MM.1S (cell line): ENCODE measurements around the gene BTBD9.

ENCODE experiments used
- DNase-seq: peaks from one replicate; pipeline ENCODE4 v3.0.0-alpha.2; 2015
- H2AFZ ChIP-seq: fragments of 300-600 bp; sonication (generic); 2 replicates; pipeline ENCODE4 v1.6.0; 2016; ENCODE audit warnings: antibody characterized with exemption, low read length
- H3F3A ChIP-seq: fragments of 300-600 bp; sonication (generic); 2 replicates; pipeline ENCODE4 v1.6.1; 2016; ENCODE audit warnings: mild to moderate bottlenecking, antibody characterized with exemption, low read length, moderate library complexity, mixed read lengths; ENCODE audit not compliant: insufficient read depth
- H3K27ac ChIP-seq: fragments of 300-600 bp; sonication (generic); 2 replicates; pipeline ENCODE4 v1.5.1; 2016; ENCODE audit warnings: mild to moderate bottlenecking, low read length
- H3K27me3 ChIP-seq: fragments of 300-600 bp; sonication (generic); replicated peaks from 2 replicates; pipeline ENCODE4 v1.6.0; 2016; ENCODE audit warnings: low read length; ENCODE audit not compliant: insufficient read depth
- H3K36me3 ChIP-seq: fragments of 300-600 bp; sonication (generic); replicated peaks from 2 replicates; pipeline ENCODE4 v1.6.1; 2016; ENCODE audit warnings: mild to moderate bottlenecking, low read length, mixed read lengths; ENCODE audit not compliant: insufficient read depth
- H3K4me1 ChIP-seq: fragments of 300-600 bp; sonication (generic); 2 replicates; pipeline ENCODE4 v1.6.1; 2016; ENCODE audit warnings: low read length, mixed read lengths
- H3K4me2 ChIP-seq: fragments of 300-600 bp; sonication (generic); 2 replicates; pipeline ENCODE4 v1.6.0; 2016; ENCODE audit warnings: low read depth, low read length
- H3K4me3 ChIP-seq: fragments of 300-600 bp; sonication (generic); 2 replicates; pipeline ENCODE4 v1.5.1; 2016; ENCODE audit warnings: low read length, mixed read lengths
- H3K79me2 ChIP-seq: fragments of 300-600 bp; sonication (generic); 2 replicates; pipeline ENCODE4 v1.6.1; 2016; ENCODE audit warnings: mixed run types, low read length, mixed read lengths
- H3K9ac ChIP-seq: fragments of 300-600 bp; sonication (generic); 2 replicates; pipeline ENCODE4 v1.6.1; 2016; ENCODE audit warnings: low read length, mixed read lengths
- H3K9me2 ChIP-seq: fragments of 300-600 bp; sonication (generic); replicated peaks from 2 replicates; pipeline ENCODE4 v1.6.1; 2016; ENCODE audit warnings: mild to moderate bottlenecking, low read length, mixed read lengths; ENCODE audit not compliant: insufficient read depth
- H3K9me3 ChIP-seq: fragments of 300-600 bp; sonication (generic); replicated peaks from 2 replicates; pipeline ENCODE4 v1.6.1; 2016; ENCODE audit warnings: mild to moderate bottlenecking, low read length, mixed read lengths; ENCODE audit not compliant: insufficient read depth
- H4K20me1 ChIP-seq: fragments of 300-600 bp; sonication (generic); 2 replicates; pipeline ENCODE4 v1.6.1; 2016; ENCODE audit warnings: mild to moderate bottlenecking, low read length, moderate library complexity, mixed read lengths; ENCODE audit not compliant: insufficient read depth
- EZH2 ChIP-seq: fragments of 300-600 bp; sonication (generic); optimal IDR thresholded peaks from 2 replicates; pipeline ENCODE3; 2017; ENCODE audit warnings: low read depth, mild to moderate bottlenecking, antibody characterized with exemption, low read length, mixed read lengths
- EZH2phosphoT487 ChIP-seq: fragments of 300-600 bp; sonication (generic); IDR thresholded peaks from 2 replicates; pipeline ENCODE4 v1.6.1; 2018; ENCODE audit warnings: antibody characterized with exemption, low read length
- TF ChIP-seq, protein P1 (sequence below): fragments of 300-600 bp; sonication (generic); IDR thresholded peaks from 2 replicates; pipeline ENCODE4 v1.5.1; 2016; ENCODE audit warnings: antibody characterized with exemption, low read length, mixed read lengths

Gene BTBD9

DNA sequence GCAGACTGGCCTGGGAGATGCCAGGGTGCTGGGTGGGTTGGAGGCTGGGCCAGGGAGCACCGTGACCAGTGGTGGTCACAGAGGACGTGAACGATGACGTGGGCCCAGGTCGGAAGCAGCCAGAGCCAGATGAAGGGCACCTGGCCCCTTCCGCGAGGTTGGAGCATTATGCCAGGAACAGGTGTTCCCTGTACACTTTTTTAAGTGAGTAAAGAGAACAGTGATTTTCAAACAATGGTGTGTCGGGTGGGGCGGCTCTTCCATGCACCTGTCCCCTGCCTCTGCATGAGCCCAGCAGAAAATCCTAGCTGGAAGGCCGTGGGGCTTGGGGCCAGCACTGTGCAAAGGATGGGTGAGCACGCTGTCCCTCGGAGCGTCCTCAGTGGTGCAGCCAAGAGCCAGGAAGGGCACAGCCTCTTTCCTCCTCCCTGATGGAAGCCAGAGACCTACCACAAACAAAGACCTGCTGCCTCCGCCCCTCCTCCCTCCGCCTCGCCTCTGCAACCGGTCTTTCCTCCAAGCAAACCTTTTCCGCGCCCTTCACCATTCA is 469.7 kb downstream of the BTBD9 start:
- Histone ChIP-seq H3K4me1 (no peaks in the 10 kb centered on the region), H2AFZ (no peak overlapping the region), H3K27me3 (no peaks in the 10 kb centered on the region), H3K9ac (no peak overlapping the region), H3K9me3 (no peaks in the 10 kb centered on the region), H3K36me3 (no peaks in the 10 kb centered on the region), H3F3A (no peaks in the 10 kb centered on the region), H3K79me2 (no peaks in the 10 kb centered on the region), H4K20me1 (no peaks in the 10 kb centered on the region), H3K9me2 (no peaks in the 10 kb centered on the region), H3K4me3 (no peak overlapping the region), H3K27ac (no peak overlapping the region), H3K4me2 (no peak overlapping the region)
- TF ChIP-seq EZH2 (no peak), EZH2phosphoT487 (no peak)
- TF ChIP-seq, protein P1, sequence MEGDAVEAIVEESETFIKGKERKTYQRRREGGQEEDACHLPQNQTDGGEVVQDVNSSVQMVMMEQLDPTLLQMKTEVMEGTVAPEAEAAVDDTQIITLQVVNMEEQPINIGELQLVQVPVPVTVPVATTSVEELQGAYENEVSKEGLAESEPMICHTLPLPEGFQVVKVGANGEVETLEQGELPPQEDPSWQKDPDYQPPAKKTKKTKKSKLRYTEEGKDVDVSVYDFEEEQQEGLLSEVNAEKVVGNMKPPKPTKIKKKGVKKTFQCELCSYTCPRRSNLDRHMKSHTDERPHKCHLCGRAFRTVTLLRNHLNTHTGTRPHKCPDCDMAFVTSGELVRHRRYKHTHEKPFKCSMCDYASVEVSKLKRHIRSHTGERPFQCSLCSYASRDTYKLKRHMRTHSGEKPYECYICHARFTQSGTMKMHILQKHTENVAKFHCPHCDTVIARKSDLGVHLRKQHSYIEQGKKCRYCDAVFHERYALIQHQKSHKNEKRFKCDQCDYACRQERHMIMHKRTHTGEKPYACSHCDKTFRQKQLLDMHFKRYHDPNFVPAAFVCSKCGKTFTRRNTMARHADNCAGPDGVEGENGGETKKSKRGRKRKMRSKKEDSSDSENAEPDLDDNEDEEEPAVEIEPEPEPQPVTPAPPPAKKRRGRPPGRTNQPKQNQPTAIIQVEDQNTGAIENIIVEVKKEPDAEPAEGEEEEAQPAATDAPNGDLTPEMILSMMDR: no peak
- no peak for DNase-seq

DNA sequence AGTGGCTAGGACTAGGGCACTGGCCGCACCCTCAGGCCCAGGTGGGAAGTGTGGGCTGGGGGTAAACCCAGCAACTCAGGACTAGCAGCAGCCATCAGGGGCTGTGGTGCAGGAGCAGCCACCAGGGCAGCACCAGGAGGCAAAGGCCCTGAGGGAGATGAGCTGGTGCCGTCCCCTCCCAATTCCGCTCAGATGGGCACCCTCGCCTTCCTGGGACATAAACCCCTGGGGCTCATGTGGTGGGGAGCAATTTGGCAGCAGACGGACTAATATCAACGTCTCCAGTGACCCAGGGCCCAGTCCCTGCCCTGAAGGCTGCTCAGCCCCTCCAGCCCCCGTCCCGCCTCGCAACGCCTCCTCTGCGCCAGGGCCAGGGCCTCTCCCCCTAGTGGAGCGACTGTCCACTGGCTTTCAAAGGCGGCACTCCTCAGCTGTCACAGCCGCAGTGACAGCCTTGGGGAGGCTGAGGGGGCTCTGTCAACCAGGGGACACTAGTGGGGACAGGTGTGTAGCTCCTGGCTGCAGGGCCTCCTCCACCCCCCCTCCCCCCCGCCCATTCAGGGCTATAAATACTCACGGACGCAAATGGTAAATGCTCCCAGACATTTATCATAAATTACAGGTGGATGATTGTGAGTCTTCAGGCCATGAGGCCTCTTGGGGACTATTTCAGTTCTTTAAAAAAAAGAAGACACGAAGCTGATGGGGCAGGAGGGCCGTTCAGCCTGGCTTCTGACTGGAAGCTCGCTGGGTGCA is 470.3 kb downstream of the BTBD9 start:
- Histone ChIP-seq H3F3A (no peaks in the 10 kb centered on the region), H3K9ac (no peak overlapping the region), H3K36me3 (no peaks in the 10 kb centered on the region), H4K20me1 (no peaks in the 10 kb centered on the region), H3K4me2 (no peak overlapping the region), H3K27ac (no peak overlapping the region), H3K9me3 (no peaks in the 10 kb centered on the region), H3K79me2 (no peaks in the 10 kb centered on the region), H3K4me1 (no peaks in the 10 kb centered on the region), H3K9me2 (no peaks in the 10 kb centered on the region), H3K4me3 (no peak overlapping the region), H3K27me3 (no peaks in the 10 kb centered on the region), H2AFZ (no peak overlapping the region)
- DNase-seq: no peak
- TF ChIP-seq EZH2phosphoT487 (no peak), EZH2 (no peak)
- TF ChIP-seq, protein P1: no peak

GRCh38 chr6:38168699-38169098 is 471.0 kb downstream of the BTBD9 start:
- Histone ChIP-seq H3K4me2 (no peak overlapping the region), H3K36me3 (no peaks in the 10 kb centered on the region), H4K20me1 (no peaks in the 10 kb centered on the region), H3F3A (no peaks in the 10 kb centered on the region), H3K27ac (no peak overlapping the region), H2AFZ (no peak overlapping the region), H3K79me2 (no peaks in the 10 kb centered on the region), H3K9me3 (no peaks in the 10 kb centered on the region), H3K4me3 (no peak overlapping the region), H3K27me3 (no peaks in the 10 kb centered on the region), H3K9me2 (no peaks in the 10 kb centered on the region), H3K9ac (no peak overlapping the region), H3K4me1 (no peaks in the 10 kb centered on the region)
- no peak for DNase-seq
- TF ChIP-seq EZH2phosphoT487: no peak
- no peak for TF ChIP-seq EZH2
- TF ChIP-seq, protein P1: no peak
